ENCODE measurements around the gene ZDHHC11. TPM values are rescaled to one million over a fixed set of nuclear protein-coding genes. Genes with fewer than 3 reads are reported as not detected.

The ZDHHC11 gene
- polyA plus RNA-seq, 1 donor (not counting 4 experiments of a cell fraction or from before 2014, with no cell fraction given) = 0.33 TPM

DNA sequence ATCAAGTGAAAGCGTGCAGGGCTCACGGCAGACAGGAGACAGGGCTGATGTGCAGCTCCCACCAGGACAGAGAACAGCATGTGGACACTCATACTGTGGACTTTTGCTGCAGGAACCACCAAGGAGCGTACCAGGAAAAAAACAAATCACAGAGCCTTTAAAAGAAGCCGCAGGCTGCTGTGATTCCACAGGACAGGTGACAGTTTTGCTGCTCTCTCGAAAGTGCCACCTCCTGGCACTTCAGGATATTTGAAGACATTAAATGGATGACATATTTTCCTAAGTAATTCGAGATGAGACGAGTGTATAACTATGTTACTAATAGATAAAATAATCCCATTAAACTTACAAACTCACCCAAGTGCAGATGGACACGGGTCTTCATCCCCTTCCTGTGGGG lies 29.3 kb downstream of the ZDHHC11 start:
- Histone ChIP-seq H3K4me3 (ENCODE audit: control insufficient read depth in 2 of 3, extremely low read depth in 1 of 3, insufficient read depth in 2 of 3, low read depth in 1 of 3, low read length in 3 of 3) (no peak overlapping the region), H2AFZ (ENCODE audit: control insufficient read depth, low read length) (no peak overlapping the region), H3K79me2 (ENCODE audit: control insufficient read depth, insufficient read depth, low read length) (no peaks in the 10 kb centered on the region), H3K9me3 (ENCODE audit: control insufficient read depth, low read depth, low read length) (no peaks in the 10 kb centered on the region), H3K36me3 (ENCODE audit: control insufficient read depth in 2 of 2, extremely low read depth in 1 of 2, insufficient read depth in 2 of 2, low read length in 2 of 2) (no peaks in the 10 kb centered on the region), H3K4me2 (ENCODE audit: control insufficient read depth, extremely low read depth, insufficient read depth, low read depth, low read length) (no peak overlapping the region), H3K27ac (ENCODE audit: control insufficient read depth, insufficient read depth, low read length) (no peak overlapping the region), H4K20me1 (ENCODE audit: control insufficient read depth, extremely low read depth, insufficient read depth, low read length) (no peaks in the 10 kb centered on the region), H3K9me1 (ENCODE audit: control insufficient read depth, extremely low read depth, insufficient read depth, low read length) (no peaks in the 10 kb centered on the region), H3K4me1 (ENCODE audit: control insufficient read depth, extremely low read depth, insufficient read depth, low read length) (no peaks in the 10 kb centered on the region), H3K27me3 (ENCODE audit: control insufficient read depth, extremely low read depth, insufficient read depth, low read length) (no peaks in the 10 kb centered on the region), H3K9ac (ENCODE audit: control insufficient read depth, extremely low read depth, insufficient read depth, low read length) (no peak overlapping the region)
- FAIRE-seq = no peak
- dilution Hi-C loops (cut with MboI; ENCODE audit: extremely low pct_ligation_motif_present, low sequenced_read_pairs) = no loop called here
- TF ChIP-seq EZH2 (IDR thresholded peaks at IDR 0.05; ENCODE audit: low read length) = no peak
- TF ChIP-seq, protein P1, sequence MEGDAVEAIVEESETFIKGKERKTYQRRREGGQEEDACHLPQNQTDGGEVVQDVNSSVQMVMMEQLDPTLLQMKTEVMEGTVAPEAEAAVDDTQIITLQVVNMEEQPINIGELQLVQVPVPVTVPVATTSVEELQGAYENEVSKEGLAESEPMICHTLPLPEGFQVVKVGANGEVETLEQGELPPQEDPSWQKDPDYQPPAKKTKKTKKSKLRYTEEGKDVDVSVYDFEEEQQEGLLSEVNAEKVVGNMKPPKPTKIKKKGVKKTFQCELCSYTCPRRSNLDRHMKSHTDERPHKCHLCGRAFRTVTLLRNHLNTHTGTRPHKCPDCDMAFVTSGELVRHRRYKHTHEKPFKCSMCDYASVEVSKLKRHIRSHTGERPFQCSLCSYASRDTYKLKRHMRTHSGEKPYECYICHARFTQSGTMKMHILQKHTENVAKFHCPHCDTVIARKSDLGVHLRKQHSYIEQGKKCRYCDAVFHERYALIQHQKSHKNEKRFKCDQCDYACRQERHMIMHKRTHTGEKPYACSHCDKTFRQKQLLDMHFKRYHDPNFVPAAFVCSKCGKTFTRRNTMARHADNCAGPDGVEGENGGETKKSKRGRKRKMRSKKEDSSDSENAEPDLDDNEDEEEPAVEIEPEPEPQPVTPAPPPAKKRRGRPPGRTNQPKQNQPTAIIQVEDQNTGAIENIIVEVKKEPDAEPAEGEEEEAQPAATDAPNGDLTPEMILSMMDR (optimal IDR thresholded peaks at IDR 0.05 in 1 of 3, IDR thresholded peaks at IDR 0.05 in 1 of 3, conservative IDR thresholded peaks at IDR 0.05 in 1 of 3; ENCODE audit: extremely low read depth in 1 of 3, insufficient read depth in 2 of 3, low read length in 3 of 3) = no peak
- DNase-seq (ENCODE audit: low read depth, low spot score) = no peak

DNA sequence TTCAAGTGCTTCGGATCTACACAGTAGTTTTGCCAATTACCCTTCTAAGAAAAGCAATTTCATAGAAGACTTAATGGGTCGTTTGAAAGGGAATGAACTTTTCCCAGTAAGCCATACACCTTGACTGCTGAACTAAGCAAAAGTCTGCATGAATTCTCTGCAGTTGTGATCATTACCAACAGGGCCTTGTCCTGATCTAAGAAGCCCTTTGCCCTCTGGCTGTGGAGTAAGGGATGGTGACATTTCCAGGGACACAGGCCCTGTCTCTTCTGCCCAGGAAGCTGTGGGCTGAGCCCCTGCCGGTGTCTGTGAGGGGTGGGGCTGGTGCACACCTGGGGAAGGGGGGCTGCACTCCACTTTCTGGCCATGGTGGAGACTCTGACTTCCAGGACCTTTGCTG lies 30.5 kb downstream of the ZDHHC11 start:
- no peak overlapping the region for H3K9ac ChIP-seq (ENCODE audit: control insufficient read depth, extremely low read depth, insufficient read depth, low read length)
- dilution Hi-C loops (cut with MboI; ENCODE audit: extremely low pct_ligation_motif_present, low sequenced_read_pairs) = no loop called here

More for the DNA sequence above, 30.5 kb downstream of the ZDHHC11 start:
- Histone ChIP-seq H2AFZ (ENCODE audit: control insufficient read depth, low read length) (no peak overlapping the region), H3K27ac (ENCODE audit: control insufficient read depth, insufficient read depth, low read length) (no peak overlapping the region), H3K9me3 (ENCODE audit: control insufficient read depth, low read depth, low read length) (no peaks in the 10 kb centered on the region), H4K20me1 (ENCODE audit: control insufficient read depth, extremely low read depth, insufficient read depth, low read length) (no peaks in the 10 kb centered on the region), H3K27me3 (ENCODE audit: control insufficient read depth, extremely low read depth, insufficient read depth, low read length) (no peaks in the 10 kb centered on the region), H3K9me1 (ENCODE audit: control insufficient read depth, extremely low read depth, insufficient read depth, low read length) (no peaks in the 10 kb centered on the region), H3K4me2 (ENCODE audit: control insufficient read depth, extremely low read depth, insufficient read depth, low read depth, low read length) (no peak overlapping the region), H3K4me3 (ENCODE audit: control insufficient read depth in 2 of 3, extremely low read depth in 1 of 3, insufficient read depth in 2 of 3, low read depth in 1 of 3, low read length in 3 of 3) (no peak overlapping the region), H3K4me1 (ENCODE audit: control insufficient read depth, extremely low read depth, insufficient read depth, low read length) (no peaks in the 10 kb centered on the region), H3K36me3 (ENCODE audit: control insufficient read depth in 2 of 2, extremely low read depth in 1 of 2, insufficient read depth in 2 of 2, low read length in 2 of 2) (no peaks in the 10 kb centered on the region), H3K79me2 (ENCODE audit: control insufficient read depth, insufficient read depth, low read length) (no peaks in the 10 kb centered on the region)
- DNase-seq (ENCODE audit: low read depth, low spot score) = no peak
- FAIRE-seq = no peak
- TF ChIP-seq EZH2 (IDR thresholded peaks at IDR 0.05; ENCODE audit: low read length) = no peak
- TF ChIP-seq, protein P1 (optimal IDR thresholded peaks at IDR 0.05 in 1 of 3, IDR thresholded peaks at IDR 0.05 in 1 of 3, conservative IDR thresholded peaks at IDR 0.05 in 1 of 3; ENCODE audit: extremely low read depth in 1 of 3, insufficient read depth in 2 of 3, low read length in 3 of 3) = no peak

All from keratinocyte (primary cell).